Measurements from ENCODE around the gene CD96. TPM values are rescaled to one million over a fixed set of nuclear protein-coding genes. Genes with fewer than 3 reads are reported as not detected.

Gene CD96
- not detected in 2 replicates for total RNA-seq

DNA sequence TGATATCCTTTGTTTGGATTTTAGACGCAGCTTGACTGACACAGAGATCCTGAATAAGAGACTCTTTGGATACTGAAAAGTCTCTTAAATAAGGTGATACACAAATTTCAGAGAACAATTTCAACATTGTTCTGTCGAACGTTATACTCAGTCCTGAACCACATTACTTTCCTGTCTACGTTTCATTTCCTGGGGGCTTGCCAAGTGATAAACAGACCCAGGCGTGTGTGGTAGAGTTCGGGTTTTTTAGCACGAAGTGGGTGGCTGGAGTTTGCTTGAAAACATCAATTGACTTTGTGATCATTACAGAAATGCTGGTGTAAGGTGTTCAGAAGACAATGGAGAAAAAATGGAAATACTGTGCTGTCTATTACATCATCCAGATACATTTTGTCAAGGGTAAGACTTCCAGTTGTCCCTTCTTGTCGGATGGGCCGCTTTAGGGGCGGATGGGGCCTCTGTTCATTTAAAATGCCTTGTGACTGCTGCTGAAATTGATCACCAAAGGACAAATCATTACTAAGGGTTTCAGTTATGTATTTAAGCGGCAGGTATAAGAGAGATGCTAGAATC lies at the start of gene CD96:
Gene CD96, plus strand, starts transcription at position 287 of the 573 bp plus-strand sequence. Its CDS starts 52 bp downstream, at position 339.

GRCh38 chr3:111595232-111595631 lies 53.2 kb downstream of the CD96 start, which contains the start of gene ZBED2:
ZBED2 (minus strand) TSS chr3:111595346; CDS start chr3:111594201, 1,145 bp downstream.

Other genes with a start within 250 kb of the CD96 start
- not detected in 2 replicates for gene ZBED2, start 53.1 kb downstream of the CD96 start, total RNA-seq
- 0.17 and 0.29 TPM in 2 replicates for gene PLCXD2, start 132.5 kb downstream of the CD96 start, total RNA-seq

Data from smooth muscle cell of trachea (primary cell).